ELF-1 (cell line): ENCODE data around the gene TGFBI.
"Not testable (repeated sequence)": the region's sequence is repeated elsewhere in the genome, so short reads cannot be mapped to it uniquely, and the experiment has no call there.

ENCODE experiments used
- DNase-seq: peaks from one replicate; pipeline ENCODE4 v3.0.0-alpha.2; 2016; ENCODE audit warnings: low read depth, low spot score

Gene TGFBI

GRCh38 chr5:136045026-136045425 lies 16.2 kb downstream of the TGFBI start:
- DNase-seq: not testable (repeated sequence)

- no peak for DNase-seq
These were observed 17.5 kb downstream of the TGFBI start for GRCh38 chr5:136046246-136046645.

GRCh38 chr5:136047858-136048257 lies 19.1 kb downstream of the TGFBI start:
- DNase-seq: no peak

GRCh38 chr5:136048966-136049365 lies 20.2 kb downstream of the TGFBI start:
- DNase-seq: no peak

GRCh38 chr5:136051486-136052220 lies 22.9 kb downstream of the TGFBI start:
- DNase-seq: no peak

DNA sequence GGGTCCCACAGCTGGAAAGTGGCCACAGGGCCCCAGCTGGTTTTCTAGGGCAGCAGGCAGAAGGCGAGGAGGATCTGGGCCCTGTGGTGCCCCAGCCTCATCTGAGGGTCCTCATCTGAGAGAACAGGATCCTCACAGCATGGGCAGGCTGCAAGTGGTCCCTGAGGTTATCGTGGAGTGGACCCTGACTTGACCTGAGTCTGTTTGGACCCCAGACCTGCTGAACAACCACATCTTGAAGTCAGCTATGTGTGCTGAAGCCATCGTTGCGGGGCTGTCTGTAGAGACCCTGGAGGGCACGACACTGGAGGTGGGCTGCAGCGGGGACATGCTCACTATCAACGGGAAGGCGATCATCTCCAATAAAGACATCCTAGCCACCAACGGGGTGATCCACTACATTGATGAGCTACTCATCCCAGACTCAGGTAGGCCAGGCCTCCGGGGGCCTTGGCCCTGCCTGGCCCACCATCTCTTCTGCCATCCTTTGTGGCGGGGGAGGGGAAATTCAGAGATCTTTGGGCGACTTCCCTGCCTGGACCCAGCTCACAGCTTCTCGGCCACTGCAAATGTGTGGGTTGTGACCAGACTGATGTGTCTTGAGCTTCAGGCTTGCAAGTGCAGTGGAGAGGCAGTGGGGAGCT lies 24.0 kb downstream of the TGFBI start:
- no peak for DNase-seq

- peak; percentile 57 for DNase-seq
These were observed 24.8 kb downstream of the TGFBI start for GRCh38 chr5:136053336-136054141.

DNA sequence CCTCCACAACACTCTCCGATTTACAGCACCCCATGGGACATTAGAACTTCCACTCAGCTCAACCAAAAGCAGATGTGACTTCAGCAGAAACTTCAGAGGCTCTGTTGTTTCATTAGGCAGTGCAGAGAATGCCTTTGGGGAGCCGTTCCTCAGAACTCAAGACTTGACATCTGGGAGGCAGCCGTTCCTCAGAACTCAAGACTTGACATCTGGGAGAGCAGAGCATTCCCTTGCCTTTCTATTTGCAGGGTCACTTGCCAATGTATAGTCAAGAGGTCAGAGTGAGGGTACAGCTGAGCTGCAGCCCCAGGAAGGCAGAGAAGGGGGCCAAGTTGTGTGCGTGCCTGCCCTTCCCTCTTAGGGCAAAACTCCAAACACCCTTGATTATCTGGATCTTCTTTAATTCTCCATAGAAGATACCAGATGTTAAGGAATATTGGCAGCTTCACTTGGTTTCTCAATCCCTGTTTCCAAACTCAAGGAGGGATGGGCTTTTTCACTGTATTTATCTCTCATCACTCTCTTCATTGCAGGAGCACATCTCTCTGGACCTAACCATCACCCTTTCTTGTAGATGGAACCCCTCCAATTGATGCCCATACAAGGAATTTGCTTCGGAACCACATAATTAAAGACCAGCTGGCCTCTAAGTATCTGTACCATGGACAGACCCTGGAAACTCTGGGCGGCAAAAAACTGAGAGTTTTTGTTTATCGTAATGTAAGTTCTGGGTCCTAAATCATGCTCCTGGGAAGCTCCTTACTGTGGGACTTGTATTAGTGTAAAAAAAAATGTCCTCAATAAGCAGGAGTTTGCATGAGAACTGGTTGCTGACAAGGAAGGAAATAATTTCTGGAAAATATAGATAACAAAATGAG lies 25.6 kb downstream of the TGFBI start:
- no peak for DNase-seq

DNA sequence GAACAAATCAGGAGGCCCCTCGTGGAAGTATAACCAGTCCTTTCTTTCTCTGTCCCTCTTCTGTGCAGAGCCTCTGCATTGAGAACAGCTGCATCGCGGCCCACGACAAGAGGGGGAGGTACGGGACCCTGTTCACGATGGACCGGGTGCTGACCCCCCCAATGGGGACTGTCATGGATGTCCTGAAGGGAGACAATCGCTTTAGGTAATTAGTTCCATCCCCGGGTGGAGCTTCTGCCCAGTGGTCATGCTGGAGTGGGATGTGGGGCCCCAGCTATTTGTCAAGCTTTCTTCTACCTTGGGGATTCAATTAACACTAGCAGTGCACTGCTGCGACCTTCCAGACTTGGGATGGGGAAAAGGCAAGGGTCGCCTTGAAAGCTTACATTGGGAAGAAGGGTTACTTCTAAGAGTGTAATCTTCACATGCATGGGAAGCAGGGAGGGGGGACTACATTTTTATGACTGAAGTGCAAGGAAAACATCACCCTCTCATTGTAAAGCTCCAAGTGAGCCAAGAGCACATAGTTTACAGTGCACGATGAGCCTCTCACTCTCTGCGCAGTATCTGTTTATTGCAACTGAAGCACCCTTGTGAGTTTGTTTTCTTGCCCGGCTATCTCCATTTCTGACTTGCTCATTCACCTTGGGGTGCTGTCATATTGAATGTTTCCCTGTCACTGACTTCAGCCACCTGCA lies 27.0 kb downstream of the TGFBI start:
- DNase-seq: no peak

- DNase-seq: no peak
These were observed 27.5 kb downstream of the TGFBI start for GRCh38 chr5:136056336-136056735.

DNA sequence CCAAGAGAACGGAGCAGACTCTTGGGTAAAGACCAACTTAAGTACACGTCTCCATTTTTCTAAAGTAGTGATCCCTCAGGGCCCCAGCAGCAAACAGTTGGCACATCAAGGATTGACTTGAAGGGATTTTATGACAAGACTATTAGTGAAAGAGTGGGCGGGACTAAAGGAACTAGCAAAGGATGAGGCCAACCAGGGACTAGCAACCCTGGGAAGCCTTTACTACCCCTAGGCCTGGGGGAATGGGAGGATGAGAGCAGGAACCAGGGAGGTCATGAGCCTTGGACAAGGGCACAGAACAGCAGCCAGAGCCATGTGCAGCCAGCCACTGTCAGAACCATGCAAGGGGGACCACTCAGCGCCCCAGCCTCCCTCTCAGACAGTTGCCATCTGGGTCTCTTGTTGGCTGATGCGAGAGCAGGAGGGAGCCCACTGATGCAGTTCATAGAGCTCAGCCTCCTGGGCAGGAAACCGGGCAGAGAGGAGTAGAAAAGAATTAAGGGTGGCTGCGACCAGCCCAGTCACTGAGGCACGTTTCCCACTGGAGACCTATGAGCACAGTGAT lies 28.1 kb downstream of the TGFBI start:
- no peak for DNase-seq

- no peak for DNase-seq
These were observed 28.7 kb downstream of the TGFBI start for GRCh38 chr5:136057401-136058038.

- DNase-seq: peak; percentile 79
These were observed 29.5 kb downstream of the TGFBI start for GRCh38 chr5:136058039-136058971.

GRCh38 chr5:136058972-136059354 lies 30.2 kb downstream of the TGFBI start:
- DNase-seq: no peak

DNA sequence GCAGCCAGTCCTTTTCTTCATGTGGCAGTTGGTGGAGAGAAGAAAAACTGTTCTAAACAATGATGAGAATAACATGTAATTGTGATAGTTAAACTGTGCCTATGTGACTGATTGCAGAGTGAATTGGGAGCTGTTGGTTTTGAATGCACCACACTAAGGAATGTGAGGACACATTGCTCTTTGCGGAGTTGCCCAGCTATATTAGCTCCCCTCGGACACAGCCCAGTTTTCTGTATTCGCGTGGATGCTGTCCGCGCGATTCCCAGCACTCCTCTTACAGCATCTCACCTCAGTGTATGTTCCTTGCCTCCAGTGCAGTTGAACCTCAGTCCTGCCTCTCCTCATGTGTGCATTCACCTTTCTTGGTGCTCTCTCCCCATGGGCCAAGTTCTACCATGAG lies 32.2 kb downstream of the TGFBI start:
- no peak for DNase-seq

DNA sequence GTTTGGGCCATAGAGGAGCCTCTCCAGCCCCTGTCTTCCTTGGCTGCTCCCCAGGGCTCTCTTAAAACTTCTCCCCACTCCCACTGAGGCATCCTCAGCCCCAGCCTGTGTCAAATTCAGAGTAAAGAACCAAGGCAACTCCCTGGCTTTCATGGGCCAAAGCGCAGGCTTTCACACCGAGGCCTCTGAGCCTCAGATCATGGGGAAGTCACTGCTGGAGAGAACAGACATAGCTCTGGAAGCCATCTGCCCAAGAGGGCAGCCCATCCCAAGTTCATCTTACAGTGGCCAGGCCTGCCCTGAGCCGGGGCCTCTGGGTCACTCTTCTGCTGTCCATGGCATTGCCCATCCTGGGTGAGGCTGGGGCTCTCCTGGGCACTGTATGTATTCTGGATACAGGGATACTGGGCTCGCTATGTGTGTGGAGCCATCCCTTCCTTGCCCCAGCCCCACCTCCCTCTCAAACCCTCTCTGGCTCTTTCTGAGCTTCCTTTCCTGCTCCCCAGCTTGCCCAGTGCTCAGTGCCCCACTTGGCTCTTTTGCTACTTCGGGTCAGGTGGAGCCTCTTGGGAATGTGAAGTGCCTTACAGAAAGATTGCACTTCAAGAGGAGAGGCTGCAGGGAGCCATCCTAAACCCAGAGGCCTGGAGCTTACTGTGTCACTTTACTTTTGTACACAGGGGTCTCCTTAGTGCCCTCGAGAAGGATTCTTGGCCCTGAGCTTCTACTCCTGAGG lies 33.0 kb downstream of the TGFBI start:
- no peak for DNase-seq

GRCh38 chr5:136062366-136063274 lies 33.8 kb downstream of the TGFBI start:
- DNase-seq: peak; percentile 61
